CD4-positive, alpha-beta T cell treated with Interleukin-15 for 4 hours (primary cell): ENCODE data around the gene ZC2HC1B.
"Not testable (repeated sequence)": the region's sequence is repeated elsewhere in the genome, so short reads cannot be mapped to it uniquely, and the experiment has no call there.

ENCODE experiments used
- DNase-seq: peaks from one replicate; pipeline ENCODE4 v3.0.0-alpha.2; 2020; ENCODE audit warnings: low spot score

The ZC2HC1B gene, protein sequence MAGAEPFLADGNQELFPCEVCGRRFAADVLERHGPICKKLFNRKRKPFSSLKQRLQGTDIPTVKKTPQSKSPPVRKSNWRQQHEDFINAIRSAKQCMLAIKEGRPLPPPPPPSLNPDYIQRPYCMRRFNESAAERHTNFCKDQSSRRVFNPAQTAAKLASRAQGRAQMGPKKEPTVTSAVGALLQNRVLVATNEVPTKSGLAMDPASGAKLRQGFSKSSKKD

DNA sequence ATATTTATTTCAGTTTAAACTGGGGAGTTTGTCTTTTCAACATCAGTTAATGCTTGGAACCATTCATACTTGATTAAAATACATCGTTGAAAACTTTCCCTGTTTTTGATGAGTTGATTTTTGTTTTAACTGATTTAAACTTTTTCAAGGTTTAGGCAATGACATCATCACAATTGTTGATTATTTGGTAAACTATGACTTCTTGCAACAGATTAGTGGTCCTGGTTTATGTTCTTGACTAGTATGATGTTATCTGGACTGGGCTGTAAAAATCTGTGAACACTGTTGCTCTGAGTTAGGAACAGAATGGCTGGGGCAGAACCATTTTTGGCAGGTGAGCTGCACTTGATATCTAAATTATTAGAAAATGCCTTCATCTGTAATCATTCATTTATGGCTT, at the start of gene ZC2HC1B:
Gene ZC2HC1B (plus strand): TSS at position 241 of the 400 bp plus-strand sequence. CDS start 66 bp downstream, at position 307.
- DNase-seq, result no peak

DNA sequence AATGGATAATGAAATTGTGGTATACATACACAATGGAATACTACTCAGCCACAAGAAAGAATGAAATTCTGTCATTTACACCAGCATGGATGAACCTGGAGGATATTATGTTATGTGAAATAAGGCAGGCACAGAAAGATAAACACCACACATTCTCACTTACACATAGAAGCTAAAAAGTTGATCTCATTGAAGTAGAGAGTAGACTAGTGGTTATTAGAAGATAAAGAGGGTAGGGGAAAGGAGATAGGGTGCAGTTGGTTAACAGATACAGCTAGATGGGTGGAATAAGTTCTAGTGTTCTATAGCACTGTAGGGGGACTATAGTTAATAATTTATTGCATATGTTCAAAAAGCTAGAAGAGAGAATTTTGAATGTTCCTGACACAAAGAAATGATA, 46.7 kb upstream of the ZC2HC1B start:
- DNase-seq, result no peak

DNA sequence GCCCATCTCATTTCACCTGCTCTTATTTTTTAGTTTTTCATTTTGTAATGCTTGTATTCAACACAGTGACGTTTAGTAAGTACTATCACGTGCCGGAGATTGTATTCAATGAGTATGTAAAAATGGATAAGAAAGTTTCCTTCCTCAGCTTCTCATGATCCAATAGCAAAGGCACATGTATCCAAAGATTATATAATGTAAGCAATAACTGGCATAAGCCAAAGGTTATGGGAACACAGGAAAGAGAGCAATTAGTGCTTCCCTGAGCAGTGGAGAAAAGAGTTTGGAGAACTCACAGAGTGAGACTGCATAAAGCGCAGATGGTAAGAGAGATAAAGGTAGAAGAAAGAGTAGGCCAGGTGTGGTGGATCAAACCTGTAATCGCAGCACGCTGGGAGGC, 42.9 kb upstream of the ZC2HC1B start:
- DNase-seq, result no peak

DNA sequence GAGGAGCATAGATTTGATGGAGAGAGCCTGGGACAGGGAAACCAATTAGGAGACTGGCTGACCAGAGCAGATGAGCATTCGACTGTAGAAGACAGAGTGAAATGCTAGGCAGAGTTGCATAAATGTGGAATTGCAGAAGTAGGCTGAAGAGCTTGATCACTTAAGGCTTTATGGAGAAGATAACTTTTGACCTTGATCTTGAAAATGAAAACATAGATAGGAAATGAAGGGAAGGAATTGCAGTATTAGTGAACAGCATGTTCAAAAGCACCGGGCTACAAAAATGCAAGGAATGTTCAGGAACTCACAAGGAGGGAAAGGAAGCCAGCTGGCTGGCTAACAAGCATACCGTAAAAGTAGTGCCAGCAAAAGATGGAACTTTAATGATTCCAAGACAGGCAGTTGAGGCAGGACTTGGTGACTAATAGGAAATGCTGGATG, 41.7 kb upstream of the ZC2HC1B start:
- DNase-seq, result no peak

DNA sequence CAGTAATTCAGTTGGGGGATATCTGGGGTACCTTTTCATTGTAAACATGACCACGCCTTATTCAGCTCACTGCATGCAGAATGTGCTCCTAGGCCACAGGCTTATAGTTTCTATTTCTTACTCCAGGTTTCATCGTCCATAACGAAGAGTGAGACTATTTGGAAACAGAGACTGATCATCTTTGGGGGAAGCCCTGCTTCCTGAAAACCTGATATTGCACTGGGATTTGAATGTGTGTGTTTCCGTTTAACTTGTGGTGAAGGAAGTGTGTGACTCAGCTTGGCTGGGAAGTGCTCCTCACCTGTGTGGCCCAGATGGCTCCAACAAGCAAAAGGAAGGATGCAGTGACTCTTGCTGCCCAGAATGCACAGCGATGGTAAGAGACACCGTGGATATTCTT, 40.7 kb upstream of the ZC2HC1B start:
- no peak for DNase-seq

DNA sequence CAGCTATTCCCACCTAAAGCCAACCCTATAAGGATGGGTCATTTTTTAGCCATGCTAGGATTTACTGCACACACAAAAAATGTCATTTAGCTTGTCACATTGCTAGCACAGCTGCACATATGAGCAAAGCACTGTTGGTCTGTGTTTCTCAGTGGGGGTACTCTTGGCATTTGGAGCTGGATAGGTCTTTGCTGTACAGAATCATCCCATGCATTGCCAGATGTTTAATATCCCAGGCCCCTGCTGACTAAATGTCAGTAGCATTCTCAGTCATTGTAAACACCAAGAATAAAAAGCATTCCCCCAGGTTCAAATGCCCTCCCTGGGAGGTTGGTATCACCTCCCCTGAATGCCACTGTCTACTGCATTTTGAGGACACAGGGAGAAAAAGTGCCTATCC, 35.7 kb upstream of the ZC2HC1B start:
- DNase-seq, result no peak

DNA sequence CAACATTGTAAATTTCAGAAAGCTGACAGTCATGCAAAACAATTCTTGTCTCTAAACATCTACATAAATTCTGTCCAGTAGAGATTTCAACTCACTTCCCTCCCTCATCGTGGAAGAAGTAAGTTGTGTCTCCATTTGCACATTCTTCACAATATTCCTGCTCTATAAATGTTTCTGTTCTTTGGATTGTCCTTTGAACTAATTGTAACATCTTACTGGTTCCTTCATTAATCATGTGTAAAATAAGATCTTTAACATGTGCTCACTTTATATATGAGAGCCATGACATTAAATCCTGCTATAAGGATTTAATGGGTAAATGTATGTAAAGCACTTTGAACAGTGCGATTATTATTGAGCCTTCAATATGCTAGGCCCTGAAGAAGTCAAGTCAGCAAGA, 28.1 kb upstream of the ZC2HC1B start:
- no peak for DNase-seq

DNA sequence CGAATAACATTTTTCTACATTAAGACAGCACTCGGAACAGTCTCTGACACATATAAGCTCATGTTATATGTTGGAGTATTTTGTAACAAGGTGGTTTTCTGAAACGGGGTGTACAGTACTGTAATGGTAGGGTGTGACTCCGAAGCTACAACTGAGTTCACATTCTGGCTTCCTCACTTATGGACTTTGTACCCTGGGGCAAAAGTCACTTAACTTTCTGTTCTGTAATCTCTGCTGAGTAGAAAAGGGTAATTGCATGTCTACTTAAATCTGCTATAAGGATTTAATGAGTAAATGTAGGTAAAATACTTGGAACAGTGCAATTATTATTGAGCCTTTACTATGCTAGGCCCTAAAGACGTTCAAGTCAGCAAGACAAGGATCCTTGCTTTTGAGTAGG, 25.9 kb upstream of the ZC2HC1B start:
- DNase-seq, result no peak

DNA sequence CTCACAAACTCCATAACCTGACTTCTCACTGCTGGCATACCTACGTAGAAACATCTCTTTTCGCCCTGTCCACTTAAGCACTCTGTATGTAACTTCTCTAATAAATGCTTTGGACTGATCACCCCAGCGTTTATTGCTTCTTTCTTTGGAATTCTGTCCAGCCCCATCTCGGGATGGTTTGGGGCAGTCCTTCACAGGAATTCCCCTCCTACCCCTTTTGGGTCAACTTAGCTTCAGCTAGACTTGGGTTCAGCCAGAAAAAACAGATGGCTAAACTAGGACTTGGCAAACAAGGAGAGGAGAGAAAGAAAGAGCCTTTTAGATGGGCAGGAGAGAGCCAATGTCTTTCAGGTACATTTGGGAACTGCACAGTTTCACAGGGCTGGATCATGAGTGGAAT, 25.1 kb upstream of the ZC2HC1B start:
- no peak for DNase-seq

DNA sequence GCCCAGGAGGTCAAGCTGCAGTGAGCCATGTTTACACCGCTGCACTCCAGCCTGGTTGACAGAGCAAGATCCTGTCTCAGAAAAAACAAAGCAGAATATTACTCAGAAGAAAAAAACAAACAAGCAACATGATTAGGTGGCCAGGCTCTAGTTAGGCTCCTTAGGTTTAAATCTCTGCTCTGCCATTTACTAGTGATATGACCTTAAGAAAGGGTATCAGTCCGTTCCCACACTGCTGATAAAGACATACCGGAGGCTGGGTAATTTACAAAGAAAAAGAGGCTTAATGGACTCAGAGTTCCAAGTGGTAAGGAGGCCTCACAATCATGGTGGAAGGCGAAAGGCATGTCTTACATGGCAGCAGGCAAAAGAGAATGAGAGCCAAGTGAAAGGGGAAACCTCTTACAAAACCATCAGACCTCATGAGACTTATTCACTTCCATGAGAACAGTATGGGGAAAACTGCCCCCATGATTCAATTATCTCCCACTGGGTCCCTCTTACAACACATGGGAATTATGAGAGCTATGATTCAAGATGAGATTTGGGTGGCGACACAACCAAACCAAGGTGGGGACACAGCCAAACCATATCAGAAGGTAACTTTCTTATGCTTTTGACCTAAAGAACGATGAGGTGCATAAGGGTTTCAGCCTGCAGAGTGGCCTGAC, 23.5 kb upstream of the ZC2HC1B start:
- DNase-seq, result no peak

DNA sequence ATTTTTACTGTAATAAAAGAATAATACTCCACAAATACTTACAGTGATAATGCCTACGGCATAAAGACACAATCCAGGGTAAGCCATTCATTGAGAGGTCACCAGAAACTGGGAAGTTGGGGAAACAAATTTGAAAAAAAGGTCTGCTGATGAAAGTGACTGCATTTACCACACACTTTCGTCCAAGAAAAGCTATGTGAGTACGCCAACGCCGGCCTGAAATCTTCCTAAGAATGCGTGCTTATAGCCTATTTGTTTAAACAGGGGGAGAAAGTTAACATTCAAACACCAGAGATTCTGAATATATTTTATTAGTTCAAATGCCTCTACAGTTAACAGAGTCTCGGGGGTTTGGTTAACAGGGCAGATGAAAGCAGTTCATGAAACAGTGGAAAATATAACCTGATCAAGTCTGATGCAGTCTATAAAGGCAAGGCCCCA, 21.8 kb upstream of the ZC2HC1B start:
- DNase-seq, result no peak

DNA sequence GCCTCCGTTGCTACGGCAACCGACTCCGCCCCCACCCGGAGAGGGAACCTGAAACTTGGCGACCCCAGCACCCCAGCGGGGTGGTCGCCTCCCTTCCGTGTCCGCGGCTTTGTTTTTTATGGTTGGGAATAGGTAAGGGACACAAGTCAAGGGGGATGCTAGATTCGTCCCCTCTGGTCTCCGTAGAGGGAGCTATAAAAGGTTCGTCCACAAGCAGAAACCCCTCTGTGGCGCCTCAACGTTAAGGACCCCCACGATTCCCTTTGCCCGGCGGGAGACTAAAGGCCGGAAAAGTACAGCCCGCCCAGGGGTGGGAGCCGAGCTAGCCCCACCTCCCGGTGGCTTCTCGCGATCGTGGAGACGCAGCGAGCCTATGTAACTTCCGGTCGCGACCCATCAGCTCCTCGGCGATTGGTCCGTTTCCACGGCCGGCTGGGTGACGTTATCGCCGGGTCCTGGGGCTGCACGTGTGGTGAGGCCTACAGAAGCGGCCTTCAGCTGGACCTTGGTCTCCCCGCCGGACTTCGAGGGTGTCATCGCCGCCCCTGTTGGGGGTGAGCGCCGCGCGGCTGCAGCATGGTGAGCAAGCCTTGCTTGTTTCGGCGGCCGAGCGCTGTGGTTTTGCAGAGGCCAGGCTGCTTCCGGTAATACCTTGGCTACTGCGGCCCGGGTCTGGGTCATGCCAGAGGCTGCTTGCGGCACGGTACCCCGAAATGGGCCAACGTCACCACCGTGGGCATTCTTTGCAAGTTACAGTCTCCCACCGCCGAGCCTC, 21.2 kb upstream of the ZC2HC1B start, which contains the start of gene LTV1:
Gene LTV1 (plus strand): TSS at position 437 of the 775 bp plus-strand sequence. CDS start 140 bp downstream, at position 577.
- DNase-seq, result peak; percentile 91

DNA sequence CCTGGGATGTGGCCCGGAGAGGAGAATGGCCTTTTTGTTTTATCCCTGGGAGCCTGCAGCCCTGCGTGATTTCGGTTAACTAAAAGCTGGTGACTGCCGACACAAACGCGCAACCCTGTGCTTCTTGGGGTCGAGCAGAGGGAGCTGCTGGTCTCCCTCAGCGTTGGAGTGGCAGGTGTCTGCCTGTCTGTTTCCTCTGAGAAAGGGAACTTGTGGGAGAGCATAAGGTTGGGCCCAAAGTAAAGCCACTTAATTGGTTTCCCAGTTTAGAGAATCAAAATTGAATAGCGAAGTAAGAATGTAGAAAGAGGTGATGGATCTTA, 20.6 kb upstream of the ZC2HC1B start:
- DNase-seq, result no peak

DNA sequence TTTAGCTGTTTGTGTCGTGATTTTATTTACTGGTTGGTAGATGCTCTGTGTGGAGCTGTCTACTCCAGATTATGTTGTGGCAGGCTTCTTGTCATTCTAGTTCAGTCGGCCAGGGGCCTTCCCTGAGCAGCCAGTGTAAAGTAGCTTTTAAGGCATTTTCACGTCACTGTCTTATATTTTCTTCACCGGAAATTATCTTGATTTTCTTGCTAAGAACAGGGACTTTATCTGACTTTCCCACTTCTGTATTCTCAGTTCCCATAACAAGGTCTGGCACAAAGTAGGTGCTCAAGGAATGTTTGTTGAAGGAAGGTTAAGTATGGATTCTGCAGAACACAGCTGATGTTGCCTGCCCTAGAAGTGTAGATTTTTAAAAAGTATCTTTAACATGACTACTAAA, 20.3 kb upstream of the ZC2HC1B start:
- DNase-seq, result no peak

DNA sequence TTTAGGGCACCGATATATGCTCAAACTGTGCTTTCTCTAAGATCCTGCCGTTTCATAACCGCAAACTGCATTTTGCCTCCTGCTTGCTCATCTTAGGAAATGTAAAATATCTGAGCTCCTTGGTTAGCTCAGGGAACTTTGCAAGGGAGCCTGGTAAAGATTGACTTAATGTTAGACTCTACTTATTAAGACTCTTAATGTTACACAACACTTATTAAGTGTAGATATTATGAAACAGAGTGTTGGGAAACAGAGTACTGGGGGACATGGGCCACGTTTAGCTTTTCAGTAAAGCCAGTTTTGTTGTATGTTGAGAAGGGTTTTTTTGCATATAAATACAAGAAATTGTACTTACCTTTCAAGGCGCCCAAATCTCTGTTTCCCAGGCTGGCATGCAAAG, 19.2 kb upstream of the ZC2HC1B start:
- DNase-seq, result no peak

DNA sequence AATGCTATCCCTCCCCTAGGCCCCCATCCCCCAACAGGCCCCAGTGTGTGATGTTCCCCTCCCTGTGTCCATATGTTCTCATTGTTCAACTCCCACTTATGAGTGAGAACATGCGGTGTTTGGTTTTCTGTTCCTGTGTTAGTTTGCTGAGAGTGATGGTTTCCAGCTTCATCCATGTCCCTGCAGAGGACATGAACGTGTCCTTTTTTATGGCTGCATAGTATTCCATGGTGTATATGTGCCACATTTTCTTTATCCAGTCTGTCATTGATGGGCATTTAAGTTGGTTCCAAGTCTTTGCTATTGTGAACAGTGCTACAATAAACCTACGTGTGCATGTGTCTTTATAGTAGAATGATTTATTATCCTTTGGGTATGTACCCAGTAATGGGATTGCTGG, 12.6 kb upstream of the ZC2HC1B start:
- DNase-seq, result not testable (repeated sequence)

DNA sequence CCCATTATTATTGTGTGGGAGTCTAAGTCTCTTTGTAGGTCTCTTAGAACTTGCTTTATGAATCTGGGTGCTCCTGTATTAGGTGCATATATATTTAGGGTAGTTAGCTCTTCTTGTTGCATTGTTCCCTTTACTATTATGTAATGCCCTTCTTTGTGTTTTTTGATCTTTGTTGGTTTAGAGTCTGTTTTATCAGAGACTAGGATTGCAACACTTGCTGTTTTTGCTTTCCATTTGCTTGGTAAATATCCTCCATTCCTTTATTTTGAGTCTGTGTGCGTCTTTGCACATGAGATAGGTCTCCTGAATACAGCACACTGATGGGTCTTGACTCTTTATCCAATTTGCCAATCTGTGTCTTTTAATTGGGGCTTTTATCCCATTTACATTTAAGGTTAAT, 9.2 kb upstream of the ZC2HC1B start:
- not testable (repeated sequence) for DNase-seq

DNA sequence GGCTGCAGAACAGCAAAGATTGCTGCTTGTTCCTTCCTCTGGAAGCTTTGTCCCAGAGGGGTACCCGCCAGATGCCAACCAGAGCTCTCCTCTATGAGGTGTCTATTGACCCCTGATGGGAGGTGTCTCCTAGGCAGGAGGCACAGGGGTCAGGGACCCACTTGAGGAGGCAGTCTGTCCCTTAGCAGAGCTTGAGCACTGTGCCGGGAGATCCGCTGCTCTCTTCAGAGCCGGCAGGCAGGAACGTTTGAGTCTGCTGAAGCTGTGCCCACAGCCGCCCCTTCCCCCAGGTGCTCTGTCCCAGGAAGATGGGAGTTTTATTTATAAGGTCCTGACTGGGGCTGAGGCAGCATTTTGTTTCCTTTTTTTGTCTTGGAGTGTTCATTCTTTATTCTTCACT, 7.5 kb upstream of the ZC2HC1B start:
- not testable (repeated sequence) for DNase-seq

DNA sequence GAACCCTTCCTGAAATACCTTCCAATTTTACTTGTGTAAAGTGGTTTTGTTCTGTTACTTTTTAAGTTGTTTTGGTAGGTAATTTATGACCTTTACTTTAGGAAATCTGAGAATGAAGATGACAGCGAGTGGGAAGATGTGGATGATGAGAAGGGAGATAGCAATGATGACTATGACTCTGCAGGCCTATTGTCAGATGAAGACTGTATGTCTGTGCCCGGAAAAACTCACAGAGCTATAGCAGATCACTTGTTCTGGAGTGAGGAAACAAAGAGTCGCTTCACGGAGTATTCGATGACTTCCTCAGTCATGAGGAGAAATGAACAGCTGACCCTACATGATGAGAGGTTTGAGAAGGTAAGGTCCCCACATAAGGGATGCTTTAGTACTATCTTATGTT, 6.6 kb upstream of the ZC2HC1B start:
- DNase-seq, result no peak

DNA sequence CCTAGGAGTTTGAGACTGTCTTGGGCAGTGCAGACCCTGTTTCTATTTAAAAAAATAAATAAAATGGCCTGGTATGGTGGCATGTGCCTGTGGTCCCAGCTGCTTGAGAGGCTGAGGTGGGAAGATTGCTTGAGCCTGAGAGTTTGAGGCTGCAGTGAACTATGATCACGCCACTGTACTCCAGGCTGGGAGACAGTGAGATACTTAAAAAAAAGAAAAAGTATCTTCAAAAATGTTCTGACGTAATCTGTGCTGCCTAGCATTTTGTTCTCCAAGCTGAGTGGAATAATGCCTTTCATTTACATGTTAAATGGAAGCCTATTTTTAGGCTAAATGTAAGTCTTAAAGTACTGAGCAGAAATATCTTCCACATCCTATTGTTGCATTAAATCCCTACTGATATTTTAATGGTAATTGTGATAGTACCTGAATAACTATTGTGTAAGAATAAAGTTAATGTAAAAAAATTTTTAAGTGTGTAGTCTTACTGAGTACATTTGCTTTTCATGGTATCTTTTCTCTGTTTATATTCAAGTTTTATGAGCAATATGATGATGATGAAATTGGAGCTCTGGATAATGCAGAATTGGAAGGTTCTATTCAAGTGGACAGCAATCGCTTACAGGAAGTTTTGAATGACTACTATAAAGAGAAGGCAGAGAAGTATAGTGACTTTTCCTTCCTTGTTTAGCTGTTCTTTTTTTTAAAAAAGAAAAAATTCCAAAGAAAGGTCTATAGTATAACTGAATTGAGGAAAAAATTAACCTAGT, 4.2 kb upstream of the ZC2HC1B start:
- no peak for DNase-seq

DNA sequence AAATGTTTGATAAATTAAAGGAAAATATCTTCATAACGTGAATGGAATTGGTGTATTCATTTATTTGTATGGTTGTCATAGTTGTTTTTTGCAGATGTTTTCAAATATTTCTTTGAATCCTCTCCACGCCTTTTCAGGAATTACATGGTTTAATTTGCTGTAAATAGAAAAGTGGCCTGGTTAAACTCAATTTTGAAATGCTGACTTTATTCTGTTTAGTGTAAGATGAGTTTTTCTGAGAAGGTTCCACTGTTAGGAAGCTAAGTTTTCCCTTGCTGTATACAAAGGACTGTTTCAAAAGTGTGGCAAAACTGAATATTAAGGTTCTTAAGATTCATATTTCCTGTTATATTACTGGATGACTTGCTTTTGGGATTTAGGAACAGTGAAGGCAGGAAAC, 503 bp upstream of the ZC2HC1B start:
- no peak for DNase-seq

DNA sequence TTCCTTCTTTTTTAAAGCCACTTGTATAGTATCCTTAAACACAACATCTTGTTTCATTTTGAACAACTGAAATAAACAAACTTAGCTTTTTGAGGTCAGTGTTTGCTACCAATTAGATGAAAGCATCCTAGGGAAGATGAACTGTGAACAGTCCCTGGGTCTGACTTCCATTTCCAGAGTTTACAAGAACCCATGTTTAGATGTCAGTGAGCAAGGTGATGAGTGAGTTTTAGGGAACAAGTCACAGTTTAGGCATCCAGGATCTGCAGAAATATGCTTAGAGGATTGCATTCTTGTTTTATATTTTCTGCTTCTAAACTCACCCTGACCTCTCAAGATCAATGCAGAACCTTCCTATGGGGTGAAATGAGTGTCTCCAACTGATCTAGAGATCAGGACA, 3.0 kb downstream of the ZC2HC1B start:
- no peak for DNase-seq
